Neural crest cell (in vitro differentiated cells): ENCODE results near the gene DACH1. TPM values are rescaled to one million over a fixed set of nuclear protein-coding genes. Genes with fewer than 3 reads are reported as not detected.

ENCODE experiments used
- DNase-seq: peaks from one replicate; pipeline ENCODE4 v3.0.0; 2021; ENCODE audit warnings: low read depth, mixed read lengths, low spot score
- H3K27ac Mint-ChIP-seq: one replicate; pipeline ENCODE4 v1.8.0; 2021; ENCODE audit warnings: mild to moderate bottlenecking, mixed read lengths; ENCODE audit not compliant: unreplicated experiment
- H3K27me3 Mint-ChIP-seq: 2 replicates; pipeline ENCODE4 v1.8.0; 2021; ENCODE audit warnings: low read depth, mild to moderate bottlenecking, mixed read lengths
- H3K36me3 Mint-ChIP-seq: 2 replicates; pipeline ENCODE4 v1.8.0; 2021; ENCODE audit warnings: low read depth, mild to moderate bottlenecking, mixed read lengths
- H3K4me1 Mint-ChIP-seq: 2 replicates; pipeline ENCODE4 v1.8.0; 2021; ENCODE audit warnings: mixed read lengths
- H3K4me3 Mint-ChIP-seq: one replicate; pipeline ENCODE4 v1.8.0; 2021; ENCODE audit warnings: mild to moderate bottlenecking, mixed read lengths
- H3K9me3 Mint-ChIP-seq: 2 replicates; pipeline ENCODE4 v1.8.0; 2021; ENCODE audit warnings: mixed read lengths
- total RNA-seq: library from RNA; stranded (reverse); gene quantifications from 2 replicates; pipeline ENCODE4 v1.2.1, GENCODE V29; 2021
- TF ChIP-seq, protein P1 (sequence below): fragments of 200-600 bp; sonication (generic); conservative IDR thresholded peaks from 2 replicates; pipeline ENCODE4 v1.5.0; 2021; ENCODE audit warnings: antibody characterized with exemption, mild to moderate bottlenecking

Gene DACH1
- total RNA-seq, 1 donor from 2014 or later, result 23.7 TPM

DNA sequence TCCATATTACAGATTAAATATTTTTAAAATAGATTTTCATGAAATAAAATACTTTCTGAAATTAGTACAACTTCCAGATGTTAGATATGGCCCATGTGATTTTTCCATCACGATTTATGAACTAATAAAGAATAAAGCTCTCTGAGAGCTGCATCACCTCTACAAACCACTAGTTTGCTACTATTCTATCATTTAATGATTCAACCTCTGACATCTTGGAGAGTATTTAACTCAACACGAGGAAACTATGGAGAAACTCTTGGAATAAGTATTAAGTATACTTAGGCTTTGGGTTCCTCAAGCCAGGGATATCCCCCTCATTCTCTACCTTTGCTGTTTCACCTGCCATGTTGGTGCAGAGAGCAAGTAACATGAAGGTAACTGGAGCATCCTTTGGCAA lies 55.7 kb downstream of the DACH1 start:
- H3K4me1 Mint-ChIP-seq, result peaks cover 5% of the 10 kb centered on the region
- H3K4me3 Mint-ChIP-seq, result no peak overlapping the region
- TF ChIP-seq, protein P1, sequence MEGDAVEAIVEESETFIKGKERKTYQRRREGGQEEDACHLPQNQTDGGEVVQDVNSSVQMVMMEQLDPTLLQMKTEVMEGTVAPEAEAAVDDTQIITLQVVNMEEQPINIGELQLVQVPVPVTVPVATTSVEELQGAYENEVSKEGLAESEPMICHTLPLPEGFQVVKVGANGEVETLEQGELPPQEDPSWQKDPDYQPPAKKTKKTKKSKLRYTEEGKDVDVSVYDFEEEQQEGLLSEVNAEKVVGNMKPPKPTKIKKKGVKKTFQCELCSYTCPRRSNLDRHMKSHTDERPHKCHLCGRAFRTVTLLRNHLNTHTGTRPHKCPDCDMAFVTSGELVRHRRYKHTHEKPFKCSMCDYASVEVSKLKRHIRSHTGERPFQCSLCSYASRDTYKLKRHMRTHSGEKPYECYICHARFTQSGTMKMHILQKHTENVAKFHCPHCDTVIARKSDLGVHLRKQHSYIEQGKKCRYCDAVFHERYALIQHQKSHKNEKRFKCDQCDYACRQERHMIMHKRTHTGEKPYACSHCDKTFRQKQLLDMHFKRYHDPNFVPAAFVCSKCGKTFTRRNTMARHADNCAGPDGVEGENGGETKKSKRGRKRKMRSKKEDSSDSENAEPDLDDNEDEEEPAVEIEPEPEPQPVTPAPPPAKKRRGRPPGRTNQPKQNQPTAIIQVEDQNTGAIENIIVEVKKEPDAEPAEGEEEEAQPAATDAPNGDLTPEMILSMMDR, result no peak
- no peaks in the 10 kb centered on the region for H3K36me3 Mint-ChIP-seq
- no peaks in the 10 kb centered on the region for H3K9me3 Mint-ChIP-seq
- DNase-seq, result no peak
- no peak overlapping the region for H3K27ac Mint-ChIP-seq
- H3K27me3 Mint-ChIP-seq, result no peaks in the 10 kb centered on the region

DNA sequence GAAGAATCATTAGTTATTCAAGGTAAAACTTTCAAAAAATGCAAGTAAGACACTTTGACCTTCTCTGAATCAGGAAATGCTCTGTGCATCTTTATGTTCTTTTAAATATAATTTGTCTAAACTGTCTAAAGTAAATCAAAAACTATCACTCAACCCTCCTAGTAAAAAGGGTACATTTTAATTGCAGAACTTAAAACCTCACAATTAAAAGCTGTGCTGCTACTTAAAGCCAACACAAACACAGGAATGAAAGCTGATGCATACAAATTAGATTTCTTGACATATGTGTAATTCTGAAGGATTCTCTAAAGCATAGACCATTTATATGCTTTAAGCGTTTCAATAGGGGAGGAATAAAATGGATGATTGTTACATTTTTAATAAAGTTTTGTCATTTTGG lies 58.3 kb downstream of the DACH1 start:
- H3K4me1 Mint-ChIP-seq, result no peaks in the 10 kb centered on the region
- H3K27ac Mint-ChIP-seq, result no peak overlapping the region
- H3K9me3 Mint-ChIP-seq, result no peaks in the 10 kb centered on the region
- no peak for DNase-seq
- H3K36me3 Mint-ChIP-seq, result no peaks in the 10 kb centered on the region
- no peak overlapping the region for H3K4me3 Mint-ChIP-seq
- TF ChIP-seq, protein P1, result no peak
- no peaks in the 10 kb centered on the region for H3K27me3 Mint-ChIP-seq

DNA sequence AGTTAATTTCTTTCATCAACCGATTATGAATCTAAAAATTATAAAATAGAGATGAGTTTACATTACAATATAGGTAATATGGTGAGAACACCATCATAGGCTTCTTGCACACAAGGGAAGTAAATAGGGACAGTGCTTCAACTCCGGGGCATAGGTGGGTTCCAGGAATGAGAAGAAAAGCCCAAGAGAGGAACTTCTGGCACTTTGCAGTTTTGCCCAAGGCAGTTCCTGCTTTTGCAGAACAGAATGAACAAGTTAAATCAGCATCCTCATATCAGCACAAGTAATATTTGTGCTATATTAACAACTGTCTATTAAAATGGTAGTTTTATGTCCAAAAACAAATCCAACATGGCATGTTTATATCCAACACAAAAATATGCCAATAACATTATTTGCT lies 60.1 kb downstream of the DACH1 start:
- Mint-ChIP-seq H3K27ac (no peak overlapping the region), H3K9me3 (no peaks in the 10 kb centered on the region), H3K4me1 (peaks cover 3% of the 10 kb centered on the region), H3K4me3 (no peak overlapping the region), H3K36me3 (no peaks in the 10 kb centered on the region), H3K27me3 (no peaks in the 10 kb centered on the region)
- TF ChIP-seq, protein P1, result no peak
- no peak for DNase-seq

DNA sequence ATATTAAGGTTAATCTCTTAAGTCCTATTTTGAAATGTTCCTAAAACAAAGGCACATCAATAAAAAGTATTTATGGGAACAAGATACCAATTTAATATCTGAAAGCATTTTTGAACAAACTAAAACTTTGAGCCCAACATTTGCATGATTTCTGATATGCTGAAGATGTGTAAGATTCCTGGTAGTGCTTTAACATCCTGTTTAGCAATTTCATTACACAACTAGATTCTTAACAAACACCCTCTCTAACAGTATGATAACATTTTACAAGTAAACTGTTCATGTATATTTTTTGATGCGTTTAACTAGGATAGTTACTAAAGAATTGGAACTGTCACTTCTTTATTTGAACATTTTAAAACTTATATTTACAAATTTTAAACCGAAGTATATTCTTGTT lies 63.9 kb downstream of the DACH1 start:
- Mint-ChIP-seq H3K4me3 (no peak overlapping the region), H3K4me1 (peaks cover 17% of the 10 kb centered on the region), H3K27me3 (no peaks in the 10 kb centered on the region), H3K36me3 (no peaks in the 10 kb centered on the region), H3K27ac (no peak overlapping the region), H3K9me3 (no peaks in the 10 kb centered on the region)
- TF ChIP-seq, protein P1, result no peak
- DNase-seq, result no peak

DNA sequence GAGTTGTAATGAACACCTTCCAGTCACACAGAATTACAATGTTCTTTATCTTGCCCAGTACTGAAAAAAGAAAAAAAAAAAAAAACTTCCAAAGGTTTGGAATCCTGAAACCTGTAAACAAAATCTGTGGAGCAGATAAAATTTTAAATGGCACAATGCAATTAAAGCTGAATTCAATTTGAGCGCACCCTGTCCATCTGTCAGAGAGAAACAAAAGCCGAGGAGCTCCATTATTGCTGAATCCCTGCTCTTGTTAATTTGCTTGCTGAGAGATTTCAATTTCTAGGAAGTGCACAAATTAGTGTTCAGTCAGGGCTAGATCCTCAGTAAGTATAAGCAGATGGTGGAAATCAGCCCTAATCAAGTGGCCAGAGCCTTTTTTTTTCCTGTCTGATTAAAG lies 65.2 kb downstream of the DACH1 start:
- Mint-ChIP-seq H3K4me3 (no peak overlapping the region), H3K27ac (no peak overlapping the region)

More for the DNA sequence above, 65.2 kb downstream of the DACH1 start:
- TF ChIP-seq, protein P1, result no peak
- Mint-ChIP-seq H3K9me3 (no peaks in the 10 kb centered on the region), H3K36me3 (no peaks in the 10 kb centered on the region), H3K4me1 (peaks cover 17% of the 10 kb centered on the region), H3K27me3 (no peaks in the 10 kb centered on the region)
- no peak for DNase-seq
